Measurements from ENCODE around the gene HIBCH.
"Not testable (repeated sequence)": the region's sequence is repeated elsewhere in the genome, so short reads cannot be mapped to it uniquely, and the experiment has no call there.

The HIBCH gene

GRCh38 chr2:190339394-190339793 lies 19.8 kb upstream of the HIBCH start:
- Histone ChIP-seq H3K27me3 (ENCODE audit: insufficient read depth, low read depth) (no peaks in the 10 kb centered on the region), H2AFZ (ENCODE audit: low read depth) (no peak overlapping the region), H3K4me3 (IDR thresholded peaks at IDR 0.05; ENCODE audit: insufficient read depth, low read depth, low read length) (no peak overlapping the region), H3K4me2 (no peak overlapping the region), H3K79me2 (ENCODE audit: insufficient read depth, low read depth) (no peaks in the 10 kb centered on the region), H3K27ac (no peak overlapping the region), H3K9ac (no peak overlapping the region), H3K36me3 (ENCODE audit: insufficient read depth) (no peaks in the 10 kb centered on the region), H3K4me1 (ENCODE audit: low read depth, poor library complexity, severe bottlenecking) (peaks cover 4% of the 10 kb centered on the region), H4K20me1 (ENCODE audit: insufficient read depth) (no peaks in the 10 kb centered on the region)
- TF ChIP-seq CTCF (conservative IDR thresholded peaks at IDR 0.05; ENCODE audit: low read depth, low read length) = no peak

- Histone ChIP-seq H3K27ac (no peak overlapping the region), H3K36me3 (ENCODE audit: insufficient read depth) (no peaks in the 10 kb centered on the region), H3K27me3 (ENCODE audit: insufficient read depth, low read depth) (no peaks in the 10 kb centered on the region)
Measured at GRCh38 chr2:190338453-190338852, 18.8 kb upstream of the HIBCH start.

GRCh38 chr2:190336420-190336819 lies 16.8 kb upstream of the HIBCH start:
- Histone ChIP-seq H3K79me2 (ENCODE audit: insufficient read depth, low read depth) (no peaks in the 10 kb centered on the region), H3K4me2 (no peak overlapping the region), H3K36me3 (ENCODE audit: insufficient read depth) (no peaks in the 10 kb centered on the region), H3K4me1 (ENCODE audit: low read depth, poor library complexity, severe bottlenecking) (no peaks in the 10 kb centered on the region), H3K9ac (no peak overlapping the region), H3K27ac (no peak overlapping the region), H3K4me3 (IDR thresholded peaks at IDR 0.05; ENCODE audit: insufficient read depth, low read depth, low read length) (no peak overlapping the region), H3K27me3 (ENCODE audit: insufficient read depth, low read depth) (no peaks in the 10 kb centered on the region), H2AFZ (ENCODE audit: low read depth) (no peak overlapping the region), H4K20me1 (ENCODE audit: insufficient read depth) (no peaks in the 10 kb centered on the region)
- no peak for TF ChIP-seq CTCF (conservative IDR thresholded peaks at IDR 0.05; ENCODE audit: low read depth, low read length)

More at GRCh38 chr2:190338453-190338852, 18.8 kb upstream of the HIBCH start:
- Histone ChIP-seq H4K20me1 (ENCODE audit: insufficient read depth) (no peaks in the 10 kb centered on the region), H3K79me2 (ENCODE audit: insufficient read depth, low read depth) (no peaks in the 10 kb centered on the region), H2AFZ (ENCODE audit: low read depth) (no peak overlapping the region), H3K4me1 (ENCODE audit: low read depth, poor library complexity, severe bottlenecking) (no peaks in the 10 kb centered on the region), H3K4me3 (IDR thresholded peaks at IDR 0.05; ENCODE audit: insufficient read depth, low read depth, low read length) (no peak overlapping the region), H3K4me2 (no peak overlapping the region), H3K9ac (no peak overlapping the region)
- no peak for TF ChIP-seq CTCF (conservative IDR thresholded peaks at IDR 0.05; ENCODE audit: low read depth, low read length)

GRCh38 chr2:190335584-190335983 lies 16.0 kb upstream of the HIBCH start:
- H4K20me1 ChIP-seq (ENCODE audit: insufficient read depth); H3K4me2 ChIP-seq; H2AFZ ChIP-seq (ENCODE audit: low read depth); H3K4me3 ChIP-seq (IDR thresholded peaks at IDR 0.05; ENCODE audit: insufficient read depth, low read depth, low read length); H3K27me3 ChIP-seq (ENCODE audit: insufficient read depth, low read depth); H3K27ac ChIP-seq; H3K4me1 ChIP-seq (ENCODE audit: low read depth, poor library complexity, severe bottlenecking); H3K36me3 ChIP-seq (ENCODE audit: insufficient read depth); H3K79me2 ChIP-seq (ENCODE audit: insufficient read depth, low read depth); H3K9ac ChIP-seq: not testable (repeated sequence)

- H3K27me3 ChIP-seq (ENCODE audit: insufficient read depth, low read depth) = no peaks in the 10 kb centered on the region
- H3K4me1 ChIP-seq (ENCODE audit: low read depth, poor library complexity, severe bottlenecking) = no peaks in the 10 kb centered on the region
- no peak overlapping the region for H2AFZ ChIP-seq (ENCODE audit: low read depth)
- no peak overlapping the region for H3K9ac ChIP-seq
- H3K4me2 ChIP-seq = no peak overlapping the region
- no peak overlapping the region for H3K27ac ChIP-seq
- no peak for TF ChIP-seq CTCF (conservative IDR thresholded peaks at IDR 0.05; ENCODE audit: low read depth, low read length)
- no peaks in the 10 kb centered on the region for H3K36me3 ChIP-seq (ENCODE audit: insufficient read depth)
- H3K79me2 ChIP-seq (ENCODE audit: insufficient read depth, low read depth) = no peaks in the 10 kb centered on the region
- H4K20me1 ChIP-seq (ENCODE audit: insufficient read depth) = no peaks in the 10 kb centered on the region
- no peak overlapping the region for H3K4me3 ChIP-seq (IDR thresholded peaks at IDR 0.05; ENCODE audit: insufficient read depth, low read depth, low read length)
Measured at GRCh38 chr2:190335225-190335559, 15.6 kb upstream of the HIBCH start.
